NCI-H446 treated with DMSO at 0.1 percent for 48 hours (cell line): Measurements from ENCODE around the gene MYCL.
A peak's percentile ranks its signal among the peaks of the same experiment; 100 is the strongest.

Source experiments
- DNase-seq: peaks from one replicate; lab custom pipeline; 2025; lab: John Stamatoyannopoulos, UW

The MYCL gene

GRCh38 chr1:39852214-39852791 lies 49.4 kb downstream of the MYCL start:
- DNase-seq = no peak

GRCh38 chr1:39850606-39851216 lies 51.0 kb downstream of the MYCL start:
- no peak for DNase-seq

- DNase-seq = no peak
These were observed 52.5 kb downstream of the MYCL start for GRCh38 chr1:39849203-39849602.

GRCh38 chr1:39847940-39848339 lies 53.8 kb downstream of the MYCL start:
- DNase-seq = no peak

- no peak for DNase-seq
These were observed 54.9 kb downstream of the MYCL start for GRCh38 chr1:39846796-39847195.

GRCh38 chr1:39845569-39846566 lies 55.8 kb downstream of the MYCL start:
- peak; percentile 91 for DNase-seq
